Hematopoietic multipotent progenitor cell treated with erythropoietin and hydrocortisone succinate and interleukin-3 and kit ligand, for 4 days (in vitro differentiated cells): ENCODE data around the gene GTF3C5.
A peak's percentile ranks its signal among the peaks of the same experiment; 100 is the strongest.

Source experiments
- DNase-seq: peaks from one replicate; pipeline ENCODE4 v3.0.0-alpha.2; 2015

The GTF3C5 gene

DNA sequence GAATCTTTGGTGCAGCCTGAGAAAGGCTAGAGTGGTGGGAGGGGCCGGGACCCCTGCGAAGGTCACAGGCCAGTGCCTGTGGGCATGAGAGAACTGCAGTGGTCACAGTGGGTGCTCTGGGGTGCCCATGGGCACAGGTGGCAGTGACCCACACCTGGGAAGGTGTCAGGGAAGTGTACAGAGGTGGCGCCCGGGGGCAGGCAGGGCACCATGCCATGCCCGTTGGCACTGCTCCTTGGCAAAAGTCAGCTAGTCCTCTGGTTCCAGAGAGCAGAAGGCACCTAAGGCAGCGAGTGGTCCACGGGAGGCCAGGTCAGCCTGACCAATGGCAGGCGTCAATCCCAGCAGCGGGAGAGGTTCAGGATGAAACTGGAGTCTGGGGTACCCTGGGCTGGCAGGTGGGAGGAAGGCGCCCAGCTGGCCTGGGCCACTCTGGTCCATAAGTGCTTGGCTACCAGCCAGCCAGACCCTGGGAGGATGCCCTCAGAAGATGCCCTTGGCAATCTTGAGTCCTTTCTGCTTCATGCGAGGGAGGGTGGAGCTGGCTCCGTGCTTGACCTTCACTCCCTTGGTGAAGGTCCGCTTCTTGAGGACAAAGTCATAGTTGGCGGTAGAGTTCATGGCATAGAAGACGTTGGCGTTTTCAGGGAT is 67.4 kb downstream of the GTF3C5 start:
- no peak for DNase-seq

DNA sequence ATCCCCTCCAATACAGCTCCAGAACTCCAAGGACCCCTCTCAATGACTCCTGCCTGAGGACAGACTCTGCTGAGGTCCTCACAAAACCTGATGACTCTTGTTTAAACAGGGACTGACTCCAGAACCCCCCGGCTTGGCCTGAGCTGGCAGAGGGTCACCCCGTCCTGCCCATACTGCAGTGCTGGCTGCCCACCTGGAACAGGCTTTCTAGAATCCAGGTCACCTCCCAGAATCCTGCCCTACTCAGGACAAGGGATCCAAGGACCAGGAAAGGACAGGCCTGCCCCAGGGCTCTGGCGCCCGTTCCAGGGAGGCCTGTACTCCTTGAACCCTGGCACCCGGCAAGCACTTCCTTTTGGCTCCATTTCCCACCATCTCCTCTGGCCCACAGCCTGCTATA is 68.1 kb downstream of the GTF3C5 start:
- no peak for DNase-seq

DNA sequence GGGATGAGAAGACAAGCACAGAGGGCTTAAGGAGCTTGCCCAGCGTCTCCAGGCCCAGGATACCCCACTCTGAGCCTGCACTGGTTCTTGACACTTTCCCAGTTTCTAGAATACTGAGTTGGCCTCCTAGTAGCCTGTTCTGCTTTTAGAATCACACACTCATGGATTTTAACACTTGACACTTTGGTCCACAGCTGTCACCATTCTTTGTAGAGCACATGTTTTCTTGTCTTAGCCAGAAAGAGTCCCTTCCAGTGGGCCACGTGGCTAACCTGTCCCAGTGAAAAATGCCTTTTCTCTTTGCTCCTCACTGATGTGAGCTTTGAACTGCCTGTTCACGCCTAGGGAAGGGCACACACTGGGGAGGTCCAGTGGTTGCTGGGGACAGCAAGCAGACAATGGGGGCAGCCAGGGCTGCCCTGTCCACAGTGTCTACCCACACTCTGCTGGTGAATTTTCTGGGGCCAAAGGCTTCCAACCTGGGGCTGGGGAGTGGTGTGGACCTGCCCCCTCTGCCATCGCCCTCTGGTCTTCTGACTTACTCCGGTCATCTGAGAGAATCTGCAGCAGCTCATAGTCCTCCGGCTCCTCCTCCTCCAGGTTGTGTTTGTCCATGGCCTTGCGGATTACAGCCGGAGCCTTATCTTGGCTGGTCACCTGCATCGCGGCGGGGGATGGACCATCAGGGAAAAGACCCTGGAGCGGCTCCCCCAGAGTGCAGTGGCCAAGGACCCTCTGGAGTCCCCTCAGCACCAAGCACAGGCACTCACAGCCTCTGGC is 69.1 kb downstream of the GTF3C5 start:
- no peak for DNase-seq

DNA sequence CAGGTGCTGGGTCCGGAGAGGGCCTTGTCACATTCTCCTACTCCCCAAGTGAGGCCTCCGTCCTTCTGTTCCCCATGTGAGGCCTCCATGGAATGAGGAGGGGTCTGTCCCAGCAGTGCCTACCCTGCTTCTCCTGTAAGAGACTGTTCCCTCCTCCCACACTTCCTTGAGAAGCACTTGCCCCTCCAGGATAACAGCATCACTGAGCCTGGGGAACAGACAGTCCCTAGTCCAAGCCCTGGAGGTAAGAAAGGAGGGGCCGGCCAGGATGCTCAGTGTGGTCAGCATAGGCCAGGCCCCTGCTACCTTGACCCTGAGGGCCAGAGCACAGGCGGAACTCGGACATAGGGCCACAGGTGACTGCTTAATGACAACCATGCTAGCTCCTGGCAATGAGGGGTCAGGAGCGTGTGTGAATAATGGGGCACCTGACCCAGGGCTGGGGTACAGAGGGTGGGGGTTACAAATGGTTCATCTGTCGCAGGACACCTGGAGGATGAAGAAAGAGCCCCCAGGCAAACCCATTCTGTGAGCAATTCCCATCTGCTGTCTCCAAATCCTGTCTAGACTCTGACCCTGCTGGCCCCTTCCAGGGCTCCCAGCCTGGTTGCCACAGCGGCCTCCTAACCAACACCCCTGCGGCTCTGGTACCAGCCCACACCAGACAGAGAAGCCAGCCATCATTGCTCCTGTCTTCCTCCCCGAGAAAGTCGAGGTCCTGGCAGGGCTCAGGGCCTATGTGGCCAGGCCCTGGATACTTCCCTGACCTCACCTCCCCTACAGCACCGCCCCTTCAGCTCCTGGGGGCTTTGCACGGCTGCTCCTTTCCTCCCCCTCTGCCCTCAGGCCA is 69.9 kb downstream of the GTF3C5 start:
- no peak for DNase-seq

DNA sequence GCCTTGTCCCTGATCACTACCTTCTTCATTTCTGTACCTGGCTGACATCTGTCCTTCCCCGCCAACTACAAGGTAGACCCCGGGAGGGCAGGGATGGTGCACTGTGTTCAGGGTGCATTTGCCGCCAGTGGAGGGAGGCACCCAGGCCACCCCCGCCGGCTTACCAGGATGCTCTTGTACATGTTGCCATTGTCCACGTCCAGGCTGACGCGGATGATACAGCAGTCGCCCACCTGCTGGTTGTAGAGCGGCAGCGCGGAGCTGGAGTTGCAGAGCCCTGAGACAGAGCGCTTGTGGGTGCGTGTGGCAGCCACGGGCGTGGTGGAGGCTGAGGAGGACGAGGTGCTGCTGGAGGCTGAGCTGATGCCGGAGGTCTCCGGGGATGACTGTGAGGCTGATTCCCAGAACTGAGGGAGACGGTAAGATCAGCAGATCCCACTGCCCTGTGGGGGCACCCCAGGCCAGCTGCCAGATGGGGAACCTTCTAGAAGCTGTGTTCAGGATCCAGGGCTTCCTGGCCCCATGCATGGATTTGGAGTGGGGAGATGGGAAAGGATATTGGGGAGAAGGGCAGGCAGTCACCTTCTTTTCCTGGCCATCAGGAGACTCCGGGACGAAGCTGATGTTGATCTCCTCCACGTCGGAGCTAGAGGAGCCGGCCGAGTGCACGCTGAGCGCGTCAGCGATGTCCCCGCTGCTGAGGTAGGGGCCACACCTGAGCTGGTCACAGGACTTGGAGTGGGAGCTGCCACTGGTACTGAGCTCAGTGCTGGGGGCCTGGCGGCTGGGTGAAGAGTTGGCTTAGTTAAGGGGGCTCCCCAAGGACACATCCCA is 70.8 kb downstream of the GTF3C5 start:
- DNase-seq = no peak

DNA sequence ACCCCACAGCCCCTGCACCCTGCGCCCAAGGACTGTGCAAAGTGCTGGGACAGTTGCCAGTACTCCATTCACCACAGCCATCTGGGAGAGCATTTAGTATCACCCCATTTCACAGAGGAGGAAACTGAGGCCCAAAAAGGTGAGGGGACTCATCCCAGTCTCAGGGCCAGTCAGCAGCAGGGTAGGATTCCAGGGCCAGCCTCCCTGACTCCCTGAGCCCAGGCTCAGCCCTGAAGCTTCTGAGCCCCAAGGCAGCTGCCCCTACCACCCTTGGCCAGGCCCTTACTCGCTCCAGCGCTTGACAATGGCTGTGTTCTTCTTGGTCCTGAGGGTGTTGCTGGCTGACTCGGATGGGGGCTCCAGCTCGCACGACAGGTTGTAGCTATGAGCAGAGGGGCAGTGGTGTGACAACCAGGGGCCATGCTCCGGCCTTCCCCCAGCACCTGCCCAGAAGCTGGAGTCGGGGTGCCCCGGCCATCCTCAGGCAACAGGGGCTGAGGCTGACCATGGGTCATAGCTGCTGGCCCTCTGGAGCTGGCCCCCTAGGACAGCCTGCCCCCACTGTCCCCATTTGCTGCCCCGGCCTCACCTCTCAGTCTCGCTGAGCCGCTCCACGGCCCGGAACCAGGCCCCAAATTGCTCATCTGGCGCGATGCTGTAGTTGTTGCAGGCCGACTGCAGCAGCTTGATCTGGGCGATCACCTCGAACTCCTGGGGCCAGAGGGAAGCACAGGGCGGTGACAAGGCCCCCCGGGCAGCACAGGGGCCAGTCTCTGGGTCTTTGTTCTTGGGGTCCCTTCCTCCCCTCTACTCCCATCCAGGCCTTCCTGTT is 71.6 kb downstream of the GTF3C5 start:
- DNase-seq = no peak

DNA sequence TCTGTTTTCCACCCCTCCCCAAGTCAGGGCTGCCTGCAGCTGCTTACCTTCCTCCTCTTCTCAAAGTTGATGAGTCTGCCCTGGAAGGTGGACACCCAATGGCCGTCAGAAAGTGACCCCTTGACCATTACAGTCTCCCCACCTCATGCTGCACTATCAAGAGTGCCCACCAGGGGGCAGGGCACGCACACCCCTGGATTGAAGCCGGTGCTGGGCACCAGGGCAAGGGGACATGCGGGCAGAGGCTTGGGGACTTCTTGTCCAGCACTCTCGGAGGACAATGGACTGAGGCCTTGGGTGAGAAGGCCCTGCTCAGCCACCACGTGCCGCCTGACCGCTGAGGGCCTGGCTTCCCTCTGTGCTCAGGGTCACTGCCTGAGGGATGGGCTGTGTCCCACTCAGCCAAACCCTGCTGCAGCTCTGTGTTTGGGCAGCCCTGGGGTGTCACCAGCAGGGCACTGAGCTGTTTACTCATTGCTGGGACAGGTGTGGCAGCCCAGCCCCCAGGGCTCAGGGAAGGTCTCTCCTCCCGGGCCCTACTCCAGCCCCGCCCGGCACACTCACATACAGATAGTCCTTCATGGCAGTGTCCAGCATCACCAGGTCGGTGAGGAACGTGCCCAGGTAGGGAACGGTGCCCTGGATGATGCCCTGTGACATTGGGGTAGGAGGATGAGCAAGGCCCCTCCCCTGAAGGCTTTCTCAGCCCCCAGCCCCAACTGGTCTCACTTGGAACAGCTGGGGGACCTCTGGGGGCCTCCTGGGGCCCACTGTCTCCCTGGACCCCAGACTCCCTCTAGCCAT is 72.6 kb downstream of the GTF3C5 start:
- peak; percentile 65 for DNase-seq

DNA sequence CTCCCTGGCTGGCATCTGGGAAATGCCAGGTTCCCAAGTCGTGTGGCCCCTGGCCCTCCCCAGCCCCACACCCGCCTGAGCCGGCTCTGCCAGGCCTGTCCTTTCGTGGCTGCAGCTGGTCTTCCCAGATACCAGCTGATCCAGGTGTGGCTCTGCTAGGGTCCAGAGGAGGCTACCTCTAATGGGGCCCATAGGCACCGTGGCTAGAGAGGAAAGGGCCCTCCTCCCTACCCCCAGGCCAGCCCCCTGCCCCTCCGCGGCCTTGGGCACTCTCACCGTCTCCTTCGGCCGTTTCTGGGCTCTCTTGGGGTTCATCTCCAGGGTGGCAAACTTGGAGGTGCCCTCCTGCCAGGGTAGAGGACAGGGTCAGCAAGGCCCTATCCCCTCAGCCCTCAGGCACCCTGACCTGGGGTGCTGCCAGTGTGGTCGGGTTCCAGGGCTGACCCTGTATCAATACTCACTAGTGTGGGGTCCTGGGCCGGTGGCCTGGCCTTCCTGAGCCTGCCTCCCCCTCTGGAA is 73.2 kb downstream of the GTF3C5 start:
- DNase-seq = no peak

DNA sequence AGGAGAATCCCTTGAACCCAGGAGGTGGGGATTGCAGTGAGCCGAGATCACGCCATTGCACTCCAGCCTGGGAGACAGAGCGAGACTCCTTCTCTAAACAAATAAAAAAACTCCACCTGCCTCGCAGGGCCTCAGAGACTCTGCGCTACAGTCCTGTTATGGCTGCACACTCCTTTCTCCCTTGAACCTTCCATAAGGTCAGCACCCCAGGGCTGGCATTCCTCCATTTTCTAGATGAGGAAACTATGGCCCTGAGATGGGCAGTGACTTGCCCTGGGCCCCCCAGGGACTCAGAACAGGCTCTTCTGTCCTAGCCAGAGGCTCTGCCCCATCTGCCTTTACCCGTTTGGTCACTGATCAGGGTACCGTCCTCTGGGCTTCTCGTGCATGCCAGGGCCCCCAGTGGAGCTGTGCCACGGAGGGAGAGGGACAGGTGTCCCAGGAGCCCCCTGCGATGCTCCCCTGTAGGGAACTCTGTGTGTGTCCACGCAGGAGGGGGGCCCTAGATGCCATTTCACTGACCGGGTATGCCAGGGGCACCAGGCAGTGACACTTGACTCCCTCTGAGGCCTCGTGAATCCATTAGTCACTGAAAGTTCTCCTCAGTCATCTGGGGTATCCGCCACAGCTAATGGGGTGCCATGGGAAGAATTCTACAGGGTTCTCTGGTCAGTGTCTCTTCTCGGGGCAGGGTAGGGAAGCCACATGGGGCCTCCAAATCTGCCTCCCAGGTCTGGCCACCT is 74.1 kb downstream of the GTF3C5 start:
- DNase-seq = no peak

DNA sequence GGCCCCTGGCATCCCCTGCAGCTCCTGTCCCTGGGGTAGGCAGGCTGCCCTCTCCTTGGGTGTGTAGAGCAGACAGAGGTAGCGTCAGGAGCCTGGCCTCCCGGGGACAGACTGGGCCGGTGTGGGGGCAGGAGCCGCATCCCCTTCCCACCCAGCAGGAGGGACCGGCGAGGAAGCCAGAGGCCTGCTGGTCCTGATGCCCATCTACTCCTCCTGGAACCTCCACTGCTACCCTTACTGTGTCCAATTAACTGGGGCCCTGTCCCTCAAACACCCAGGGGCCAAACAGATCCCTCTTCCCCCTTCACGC is 74.6 kb downstream of the GTF3C5 start:
- DNase-seq = no peak

DNA sequence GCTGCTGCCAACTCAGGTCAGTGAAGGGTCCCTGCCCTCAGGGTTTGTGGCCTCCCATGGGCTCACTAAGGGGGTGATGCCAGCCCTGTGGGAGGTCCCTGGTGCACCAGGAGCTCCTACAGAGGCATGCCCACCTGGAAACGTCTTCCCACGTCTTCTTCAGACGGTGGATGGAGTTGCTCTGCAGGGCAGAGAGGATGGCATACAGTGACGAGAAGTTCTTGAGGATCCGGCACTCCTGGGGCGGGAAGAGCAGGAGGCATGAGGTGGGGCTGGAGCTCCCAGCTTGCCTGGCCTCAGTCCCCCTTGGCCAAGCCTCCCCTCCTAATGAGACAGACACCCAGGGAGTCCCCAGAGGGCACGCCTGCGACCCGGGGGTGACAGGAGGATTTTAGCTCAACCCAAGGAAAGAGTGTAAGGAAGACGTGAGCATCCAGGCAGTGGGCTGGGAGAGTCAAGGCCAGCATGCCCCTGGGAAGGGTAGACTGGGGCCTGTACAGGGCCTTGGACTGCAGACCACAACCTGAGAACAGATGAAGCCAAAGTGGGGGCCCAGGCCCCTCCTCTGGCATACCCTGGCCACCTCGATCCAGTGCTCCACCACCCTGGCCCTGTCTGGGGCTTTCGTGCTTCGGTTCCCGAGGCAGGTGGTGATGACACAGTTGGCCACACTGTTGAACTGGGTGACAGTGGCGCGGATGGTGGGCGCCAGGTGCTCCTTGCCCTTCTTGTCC is 75.9 kb downstream of the GTF3C5 start:
- no peak for DNase-seq

DNA sequence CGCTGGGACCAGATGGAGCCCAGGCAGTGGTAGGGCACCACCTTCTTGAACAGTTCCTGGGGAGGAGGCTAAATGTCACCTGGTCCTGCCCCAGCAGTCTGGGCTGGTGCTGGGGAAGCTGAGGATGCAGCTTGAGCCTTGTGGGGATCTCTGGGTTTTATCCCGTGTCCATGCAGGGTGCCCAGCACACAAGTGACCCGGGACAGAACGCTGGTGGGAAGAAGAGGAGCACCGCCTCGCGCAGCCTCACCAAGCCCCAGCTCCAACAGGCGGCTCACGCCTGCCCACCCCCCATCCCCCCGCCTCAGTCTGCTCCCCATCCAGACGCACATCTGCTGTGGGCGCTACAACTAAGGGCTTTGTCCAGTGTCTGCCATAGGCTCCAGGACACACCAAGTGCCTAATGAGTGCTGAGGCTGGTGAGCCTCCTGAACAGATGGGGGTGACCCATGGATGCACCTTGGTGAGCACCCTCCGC is 76.5 kb downstream of the GTF3C5 start:
- no peak for DNase-seq
